Activated T-helper 1 cell treated with Interleukin-2 at 50 U/mL for 16 hours (primary cell): Measurements from ENCODE around the gene METTL25B.

ENCODE experiments used
- DNase-seq: peaks from one replicate; pipeline ENCODE4 v3.0.0-alpha.2; 2020; ENCODE audit warnings: low read depth

Gene METTL25B

GRCh38 chr1:156768610-156769295 lies 40.5 kb downstream of the METTL25B start:
- DNase-seq, result no peak

DNA sequence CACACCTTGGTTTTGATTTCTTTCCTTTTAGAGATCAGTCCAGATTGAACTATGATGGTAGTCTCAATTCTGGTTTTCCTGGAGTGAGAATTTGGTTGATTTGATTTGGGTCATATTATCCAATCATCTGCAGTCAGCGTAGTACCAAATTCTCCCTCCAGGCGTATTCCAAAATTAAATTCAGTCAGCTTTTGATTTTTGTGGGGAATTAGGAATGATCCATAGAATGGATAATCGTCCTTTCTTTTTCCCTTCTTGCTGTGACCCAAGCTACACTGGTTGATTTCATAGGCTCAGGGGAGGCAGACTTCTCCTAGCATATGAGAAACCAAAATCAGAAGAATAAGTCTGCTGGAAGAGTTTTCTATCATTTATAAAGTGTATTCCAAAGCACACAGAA lies 44.0 kb downstream of the METTL25B start:
- no peak for DNase-seq

DNA sequence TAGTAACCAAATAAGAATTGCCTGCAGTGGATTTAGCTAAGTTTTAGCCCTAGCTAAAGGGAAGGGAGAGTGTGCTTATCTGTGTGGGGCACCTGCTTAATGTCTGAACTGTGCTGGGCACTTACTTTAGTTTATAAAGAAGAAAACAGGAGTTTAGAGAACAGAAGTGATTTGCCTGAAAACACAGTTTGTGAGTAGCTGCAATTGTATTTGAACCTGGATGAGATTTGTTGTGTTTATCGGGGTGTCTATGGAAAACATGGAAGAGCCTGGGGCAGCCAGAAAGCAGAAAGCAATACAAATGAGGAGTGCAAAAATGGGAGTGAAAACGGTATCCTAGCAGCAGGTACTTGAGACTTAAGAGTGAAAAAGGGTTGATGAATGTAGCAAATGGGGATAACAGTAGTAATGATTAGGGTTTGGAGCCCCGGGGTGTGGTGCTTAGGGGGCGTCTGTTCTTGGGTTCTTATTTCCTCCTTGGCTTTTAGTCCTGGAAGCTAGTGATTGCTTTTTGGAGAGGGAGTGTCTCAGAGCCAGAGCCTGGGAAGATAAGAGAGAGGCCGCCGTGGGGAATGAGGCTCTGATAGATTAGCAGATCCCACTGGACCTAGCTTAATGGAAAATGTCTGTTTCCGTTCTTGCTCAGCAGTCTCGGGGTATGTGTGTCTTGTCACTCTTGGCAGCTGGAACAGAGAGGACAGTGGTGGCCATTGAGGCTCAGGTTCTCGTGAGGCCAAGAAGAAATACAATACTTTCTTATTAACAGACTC lies 44.6 kb downstream of the METTL25B start:
- DNase-seq, result no peak

DNA sequence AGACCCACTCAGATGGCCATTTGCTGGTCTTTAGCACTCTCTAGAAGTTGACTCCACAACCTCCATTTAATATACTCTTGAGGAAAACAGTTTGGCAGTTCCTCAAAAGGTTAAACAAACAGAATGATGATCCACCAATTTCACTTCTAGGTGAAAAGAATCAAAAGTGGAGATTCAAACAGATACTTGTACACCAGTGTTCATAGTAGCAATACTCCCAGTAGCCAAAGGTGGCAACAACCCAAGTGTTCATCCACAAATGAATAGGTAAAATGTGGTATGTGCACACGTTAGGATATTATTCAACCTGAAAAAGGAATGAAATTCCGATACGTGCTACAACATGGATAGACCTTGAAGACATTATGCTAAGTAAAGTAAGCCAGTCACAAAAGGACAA lies 45.3 kb downstream of the METTL25B start:
- no peak for DNase-seq

- DNase-seq, result no peak
Observed at GRCh38 chr1:156775799-156776198, 47.5 kb downstream of the METTL25B start.

GRCh38 chr1:156776942-156777341 lies 48.7 kb downstream of the METTL25B start:
- DNase-seq, result no peak

GRCh38 chr1:156777573-156777972 lies 49.3 kb downstream of the METTL25B start:
- DNase-seq, result no peak

DNA sequence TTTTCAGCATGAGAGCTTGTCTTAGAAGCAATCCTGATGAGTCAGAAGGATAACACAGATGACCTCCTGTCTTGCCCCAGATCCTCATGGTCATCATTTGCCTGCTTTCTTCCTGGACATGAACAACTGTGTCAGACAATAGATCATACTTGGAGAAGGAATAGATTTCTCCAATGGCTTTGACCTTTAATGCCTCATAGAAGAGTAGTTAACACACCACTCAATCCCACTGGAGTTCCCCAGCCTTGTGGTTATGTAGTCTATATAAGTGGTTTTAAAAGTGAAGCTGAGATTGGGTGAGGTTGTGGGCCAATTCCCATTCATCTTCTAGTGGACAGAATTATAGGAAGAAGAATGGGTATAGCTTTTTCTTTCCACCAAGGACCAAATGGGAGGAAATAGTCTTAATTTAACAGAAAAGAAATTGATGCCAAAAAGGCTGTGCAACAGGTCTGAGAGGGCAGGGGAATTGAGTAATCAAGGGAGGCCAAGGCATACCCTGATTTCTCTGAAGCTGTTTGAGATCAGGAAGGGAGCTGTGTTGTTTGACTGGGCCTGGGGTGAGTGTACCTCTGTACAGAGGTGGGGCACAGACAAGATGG lies 53.4 kb downstream of the METTL25B start:
- no peak for DNase-seq

DNA sequence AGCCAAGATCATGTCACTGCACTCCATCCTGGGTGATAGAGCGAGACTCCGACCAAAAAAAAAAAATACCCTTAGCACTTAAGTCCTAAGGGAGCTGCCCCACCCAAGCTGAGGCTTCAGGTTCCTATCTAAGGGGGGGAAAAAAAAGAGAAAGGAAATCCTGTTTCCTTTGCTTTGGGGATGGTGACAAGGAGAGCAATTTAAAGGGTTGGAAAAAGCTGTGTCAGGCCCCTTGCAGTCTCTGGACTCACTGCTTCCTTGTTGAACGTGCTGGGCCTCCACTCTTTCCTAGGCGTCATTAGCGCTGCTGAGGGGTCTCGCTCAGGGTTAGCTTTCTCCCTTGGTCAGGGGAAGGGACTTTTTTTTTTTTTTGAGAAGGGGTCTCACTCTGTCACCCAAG lies 57.2 kb downstream of the METTL25B start:
- no peak for DNase-seq
